Stimulated activated CD4-positive, alpha-beta T cell treated with anti-CD3 and anti-CD28 coated beads, Interleukin-12 subunit alpha, Interleukin-12 subunit beta, amount 100 ng/mL, for 24 hours (primary cell): ENCODE data around the gene PRUNE2.
"Not testable (repeated sequence)": the region's sequence is repeated elsewhere in the genome, so short reads cannot be mapped to it uniquely, and the experiment has no call there.

Experiments
- DNase-seq, 2 experiments: peaks; one replicate each; pipeline ENCODE4 v3.0.0-alpha.2; 2020; ENCODE audit warnings: low read depth in 2 of 2

Gene PRUNE2

DNA sequence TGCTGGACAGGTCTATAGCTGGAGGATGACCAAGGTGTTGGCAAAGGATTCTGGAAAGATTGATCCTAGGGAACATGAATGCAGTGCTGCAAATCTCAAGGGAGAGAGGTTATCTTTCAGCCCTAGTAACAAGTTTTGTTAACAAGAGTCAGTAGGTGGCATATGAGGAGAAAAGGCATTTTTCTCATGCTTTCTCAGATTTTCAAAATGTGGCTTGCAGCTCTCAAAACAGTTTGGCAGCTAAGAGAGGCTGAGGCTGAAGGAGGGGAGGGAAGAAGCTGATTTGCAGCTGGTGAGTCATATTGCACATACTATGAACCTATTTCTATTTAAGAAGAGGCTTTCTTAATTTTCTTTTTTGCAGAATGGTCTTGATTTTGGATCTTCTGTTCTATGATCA, 205.9 kb downstream of the PRUNE2 start:
- no peak for DNase-seq

- no peak for DNase-seq
Measured at GRCh38 chr9:76697554-76697953, 208.4 kb downstream of the PRUNE2 start.

- no peak for DNase-seq
Measured at GRCh38 chr9:76697081-76697480, 208.8 kb downstream of the PRUNE2 start.

DNA sequence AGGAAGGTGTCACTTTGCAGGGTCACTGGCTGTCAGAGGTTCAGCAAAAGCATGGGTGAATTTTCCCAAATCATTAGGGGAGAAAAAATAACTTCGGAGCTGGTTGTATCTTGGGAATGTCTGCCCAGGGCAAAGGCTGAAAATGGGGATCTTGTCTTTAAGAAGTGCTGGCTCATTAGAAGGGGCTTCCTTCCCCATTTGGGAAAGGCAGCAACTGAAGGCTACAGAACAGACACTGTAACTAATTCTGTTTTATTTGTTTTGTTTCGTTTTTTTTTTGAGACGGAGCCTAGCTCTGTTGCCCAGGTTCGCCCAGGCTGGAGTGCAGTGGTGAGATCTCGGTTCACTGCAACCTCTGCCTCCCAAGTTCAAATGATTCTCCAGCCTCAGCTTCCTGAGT, 212.0 kb downstream of the PRUNE2 start:
- DNase-seq, result no peak

- DNase-seq, result no peak
Measured at GRCh38 chr9:76692458-76693129, 213.3 kb downstream of the PRUNE2 start.

DNA sequence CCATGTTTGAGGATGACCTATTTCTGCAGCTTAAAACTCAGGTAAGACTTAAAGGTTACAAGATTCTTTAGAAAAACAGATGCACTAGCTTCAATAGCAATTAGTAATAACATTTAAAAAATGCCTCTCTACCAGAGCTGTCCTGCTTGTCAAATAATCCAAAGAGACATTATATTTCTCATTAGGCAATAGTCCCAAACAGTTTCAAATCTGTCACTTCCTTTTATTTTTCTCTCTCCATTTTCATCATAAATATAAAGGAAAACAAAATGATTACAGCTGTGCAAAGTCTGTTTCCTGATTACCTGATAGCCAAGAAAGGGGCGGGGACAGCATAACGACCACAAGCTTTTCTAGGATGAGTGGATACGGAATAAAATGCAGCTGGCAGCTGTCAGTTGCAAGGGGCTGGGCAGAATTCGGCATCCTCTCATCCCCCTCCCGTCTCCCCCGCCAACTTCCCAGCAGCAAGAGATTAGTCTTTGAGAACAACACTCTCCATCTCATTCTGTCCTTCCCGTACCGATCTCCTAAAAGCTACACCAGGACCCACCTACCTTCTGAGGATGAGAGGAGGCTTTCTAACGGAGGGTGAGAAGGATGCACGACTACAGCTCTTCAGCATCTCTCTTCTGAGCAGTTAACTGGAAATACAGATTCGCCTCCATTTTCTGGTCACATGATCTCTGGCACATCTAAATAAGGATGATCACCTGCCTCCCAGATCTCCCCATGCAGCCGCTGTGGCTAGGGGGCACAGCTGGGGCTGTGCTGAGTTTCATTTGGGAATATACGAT, 214.2 kb downstream of the PRUNE2 start:
- DNase-seq, result no peak

GRCh38 chr9:76690973-76691370, 214.9 kb downstream of the PRUNE2 start:
- DNase-seq, result no peak

- DNase-seq, result no peak
Measured at GRCh38 chr9:76690246-76690972, 215.5 kb downstream of the PRUNE2 start.

GRCh38 chr9:76688471-76689238, 217.3 kb downstream of the PRUNE2 start:
- DNase-seq, result no peak

DNA sequence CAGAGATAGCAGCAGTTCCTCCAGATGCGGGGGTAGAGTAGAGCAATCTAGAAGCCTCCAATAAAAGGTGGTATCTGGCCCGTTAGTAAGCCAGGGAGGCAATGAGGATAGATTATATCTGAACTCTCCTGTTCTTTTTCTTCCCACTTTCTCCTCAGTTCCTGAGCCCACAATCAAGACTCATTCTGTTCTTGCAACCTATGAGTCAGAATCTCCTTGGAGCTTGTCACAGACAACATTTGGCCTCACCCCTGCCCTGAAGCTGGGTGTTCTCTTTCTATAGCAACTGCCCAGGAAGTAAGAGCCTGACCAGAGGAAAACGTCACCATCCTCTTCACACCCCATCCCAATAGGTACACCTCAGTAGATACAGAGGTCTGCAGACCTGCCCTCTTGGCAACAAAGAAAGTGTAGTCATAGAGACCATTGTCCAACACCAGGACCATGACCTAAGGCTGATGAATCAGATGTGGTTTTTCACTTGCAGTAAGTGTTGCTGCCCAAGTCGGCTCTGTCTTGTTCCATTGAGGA, 218.0 kb downstream of the PRUNE2 start:
- DNase-seq, result no peak

DNA sequence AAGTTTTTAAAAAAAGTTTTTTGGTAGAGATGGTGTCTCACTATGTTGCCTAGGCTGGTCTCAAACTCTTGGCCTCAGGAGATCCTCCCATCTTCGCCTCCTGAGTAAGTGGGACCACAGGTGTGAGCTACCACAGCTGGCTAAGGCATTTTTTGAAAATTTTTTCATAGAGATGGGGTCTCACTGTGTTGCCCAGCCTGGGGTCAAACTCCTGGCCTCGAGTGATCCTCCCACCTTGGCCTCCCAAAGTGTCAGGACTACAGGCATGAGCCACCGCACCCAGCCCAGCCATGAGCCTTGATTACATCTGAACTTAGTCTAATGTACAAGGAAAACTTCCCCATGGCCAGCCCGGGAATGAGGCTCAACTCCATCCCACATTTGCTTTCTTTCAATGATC, 219.2 kb downstream of the PRUNE2 start:
- DNase-seq, result no peak

GRCh38 chr9:76684213-76684612, 221.7 kb downstream of the PRUNE2 start:
- no peak for DNase-seq

DNA sequence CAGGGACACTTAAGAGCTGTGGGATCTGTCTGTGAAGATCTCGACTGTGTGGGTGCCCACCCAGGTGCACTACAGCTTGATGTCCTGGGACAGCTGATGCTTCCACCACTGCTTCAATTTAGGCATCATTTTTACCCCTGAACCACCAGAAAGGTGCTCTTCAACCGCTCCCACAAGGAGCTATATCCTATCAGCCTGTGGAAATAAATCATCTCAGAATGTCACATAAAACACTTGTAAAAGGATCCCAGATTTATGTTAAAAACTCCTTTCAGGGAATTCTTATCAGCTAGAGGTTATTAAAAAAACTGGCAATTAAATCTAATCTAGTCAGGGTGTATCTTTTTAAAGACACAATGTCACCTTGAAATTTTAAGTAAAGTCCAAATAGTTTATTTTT, 224.4 kb downstream of the PRUNE2 start:
- no peak for DNase-seq

GRCh38 chr9:76680716-76681425, 225.0 kb downstream of the PRUNE2 start:
- DNase-seq, result no peak

GRCh38 chr9:76677481-76678055, 228.3 kb downstream of the PRUNE2 start:
- no peak for DNase-seq

DNA sequence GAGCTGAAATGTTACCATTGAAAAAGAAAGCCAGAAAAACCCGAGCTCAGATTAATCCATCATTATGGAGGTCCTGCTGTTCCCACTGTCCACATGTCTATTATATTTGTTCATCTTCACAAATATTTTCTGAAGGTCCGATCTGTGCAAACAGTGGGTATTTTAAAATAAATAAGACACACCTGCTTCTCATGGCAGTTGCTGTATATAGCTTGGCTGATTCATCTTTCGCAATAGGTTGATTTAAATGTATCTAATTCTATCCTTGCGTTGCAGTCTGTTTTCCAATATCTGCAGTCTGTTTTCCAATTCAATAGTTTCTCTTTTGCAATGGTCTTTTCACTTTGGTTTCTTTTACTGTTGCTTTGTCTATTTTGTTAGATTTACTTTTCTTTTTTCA, 229.1 kb downstream of the PRUNE2 start:
- DNase-seq, result no peak

- DNase-seq, result no peak
Measured at GRCh38 chr9:76667521-76667957, 238.4 kb downstream of the PRUNE2 start.

DNA sequence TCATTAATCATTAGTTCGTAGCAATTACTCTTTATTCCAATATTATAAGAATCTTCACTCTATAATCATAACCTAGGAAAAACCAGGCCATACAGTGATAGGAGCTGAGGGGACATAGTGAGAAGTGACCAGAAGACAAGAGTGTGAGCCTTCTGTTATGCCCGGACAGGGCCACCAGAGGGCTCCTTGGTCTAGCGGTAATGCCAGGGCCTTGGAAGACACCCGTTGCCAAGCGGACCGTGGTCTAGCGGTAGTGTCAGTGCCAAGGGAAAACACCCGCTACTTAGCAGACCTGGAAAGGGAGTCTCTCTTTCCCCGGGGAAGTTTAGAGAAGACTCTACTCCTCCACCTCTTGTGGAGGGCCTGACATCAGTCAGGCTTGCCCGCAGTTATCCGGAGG, 239.9 kb downstream of the PRUNE2 start:
- not testable (repeated sequence) for DNase-seq

- no peak for DNase-seq
Measured at GRCh38 chr9:76665458-76665857, 240.5 kb downstream of the PRUNE2 start.

GRCh38 chr9:76664120-76664519, 241.8 kb downstream of the PRUNE2 start:
- DNase-seq, result no peak
